GM08714 (cell line): ENCODE results near the gene CAVIN3.
"Not testable (repeated sequence)": the region's sequence is repeated elsewhere in the genome, so short reads cannot be mapped to it uniquely, and the experiment has no call there.

Experiments
- H3K4me3 ChIP-seq: fragments of 200-500 bp; sonication (Bioruptor generic); 2 replicates; pipeline ENCODE4 v1.5.1; 2014; ENCODE audit warnings: mild to moderate bottlenecking, low read length, inconsistent platforms
- ZNF274 ChIP-seq: IDR thresholded peaks from 2 replicates; pipeline ENCODE4 v1.6.1; 2012; ENCODE audit warnings: mild to moderate bottlenecking, low read depth, low read length

Gene CAVIN3

DNA sequence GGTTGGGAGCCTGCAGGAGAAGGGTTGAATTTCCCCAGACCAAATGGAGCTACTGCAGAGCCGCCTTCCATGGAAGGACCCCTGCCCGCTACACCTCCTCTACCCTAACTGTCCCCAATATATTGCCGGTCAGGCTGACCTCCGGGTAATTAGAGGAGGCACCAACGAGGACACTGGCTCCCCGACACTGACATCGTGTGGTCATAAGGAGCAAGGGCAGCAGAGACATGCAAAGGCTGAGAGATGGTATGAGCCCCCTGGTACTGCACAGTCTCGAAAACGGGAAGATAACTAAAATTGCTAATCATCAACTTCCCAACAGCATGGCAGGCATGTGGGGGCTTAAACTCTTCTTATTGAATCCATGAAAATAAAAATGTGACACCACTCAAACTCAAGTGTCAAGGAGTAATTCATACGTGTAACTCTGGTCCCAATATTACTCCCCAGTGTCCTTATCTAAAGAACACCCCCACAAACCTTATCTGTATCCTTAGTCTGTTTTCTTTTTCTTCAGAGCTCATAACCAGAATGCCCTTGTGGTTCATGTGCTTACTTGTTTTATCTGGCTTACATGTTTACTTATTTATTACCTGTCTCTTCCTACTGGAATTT, 4.4 kb downstream of the CAVIN3 start:
- no peak overlapping the region for H3K4me3 ChIP-seq
- no peak for TF ChIP-seq ZNF274

DNA sequence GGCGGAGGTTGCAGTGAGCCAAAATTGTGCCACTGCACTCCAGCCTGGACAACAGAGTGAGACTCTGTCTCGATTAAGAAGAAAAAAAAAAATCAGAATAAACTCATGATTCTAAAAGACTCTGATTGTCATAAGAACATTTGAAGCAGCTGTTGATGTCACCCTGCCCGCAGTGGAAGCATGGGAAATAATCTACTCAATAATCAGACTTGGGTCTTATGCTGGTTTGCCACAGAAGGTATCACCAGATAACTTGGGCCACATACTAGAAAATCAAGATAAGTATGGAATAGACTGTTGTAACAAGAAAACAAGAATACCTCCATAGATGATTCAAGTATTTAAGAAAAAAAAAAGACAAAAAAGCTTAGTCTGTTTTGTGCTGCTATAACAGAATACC, 8.2 kb downstream of the CAVIN3 start:
- TF ChIP-seq ZNF274 = no peak
- no peak overlapping the region for H3K4me3 ChIP-seq

DNA sequence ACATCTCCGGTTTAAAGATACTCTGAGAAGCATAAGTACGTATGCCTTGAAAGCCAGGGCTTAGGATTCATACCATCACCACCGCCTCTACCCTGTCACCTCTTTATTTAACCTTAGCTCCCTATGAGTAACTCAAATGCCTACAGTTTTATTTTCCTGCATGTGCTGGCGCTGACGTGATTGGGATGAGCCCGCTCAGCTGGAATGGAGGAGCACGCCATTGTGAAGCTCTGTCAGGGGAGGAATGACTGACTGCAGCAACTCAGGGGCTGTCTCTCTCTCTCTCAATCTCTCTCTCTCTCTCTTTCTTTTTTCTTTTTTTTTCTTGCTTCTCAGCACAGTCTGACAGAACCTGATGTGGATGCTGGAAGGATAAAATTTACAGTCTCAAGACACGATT, 12.4 kb downstream of the CAVIN3 start:
- no peak overlapping the region for H3K4me3 ChIP-seq
- no peak for TF ChIP-seq ZNF274

DNA sequence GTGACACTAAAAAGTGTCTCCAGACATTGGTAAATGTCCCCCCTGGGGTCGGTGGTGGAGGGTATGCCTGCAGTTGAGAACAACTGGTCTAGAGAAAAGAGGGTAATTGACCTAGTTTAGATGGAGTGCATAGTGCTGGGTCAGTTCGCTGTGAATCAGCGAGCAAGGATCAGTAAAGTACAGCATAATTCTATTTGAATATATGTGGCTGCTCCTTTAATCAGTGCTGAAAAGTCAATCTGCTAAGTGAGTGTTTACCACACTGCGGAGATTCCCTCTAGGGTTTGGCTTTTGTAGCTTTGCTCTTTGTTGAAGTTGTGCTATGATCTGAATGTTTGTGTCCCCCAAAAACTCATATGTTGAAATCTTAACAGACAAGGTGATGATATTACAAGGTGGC, 15.0 kb downstream of the CAVIN3 start:
- no peak for TF ChIP-seq ZNF274
- H3K4me3 ChIP-seq = no peak overlapping the region

DNA sequence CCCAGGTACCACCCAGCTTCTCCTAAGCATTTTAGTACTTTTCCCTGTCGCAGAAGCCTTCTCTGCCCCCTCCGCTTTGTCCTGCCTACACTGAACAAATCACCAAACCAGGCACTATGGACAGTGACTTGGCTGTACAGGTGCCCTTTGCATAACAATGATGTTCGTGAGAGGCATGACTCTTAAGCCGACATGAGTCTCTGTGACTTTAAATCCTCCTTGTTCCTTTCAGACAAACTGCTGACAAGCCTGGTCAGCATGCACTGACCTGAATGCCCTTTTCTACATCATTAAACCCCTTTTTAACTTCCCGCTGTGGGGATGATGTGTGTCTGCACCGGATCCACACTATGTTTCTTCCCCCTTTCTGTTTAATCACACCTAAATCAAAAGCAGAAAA, 16.6 kb downstream of the CAVIN3 start:
- TF ChIP-seq ZNF274 = no peak

DNA sequence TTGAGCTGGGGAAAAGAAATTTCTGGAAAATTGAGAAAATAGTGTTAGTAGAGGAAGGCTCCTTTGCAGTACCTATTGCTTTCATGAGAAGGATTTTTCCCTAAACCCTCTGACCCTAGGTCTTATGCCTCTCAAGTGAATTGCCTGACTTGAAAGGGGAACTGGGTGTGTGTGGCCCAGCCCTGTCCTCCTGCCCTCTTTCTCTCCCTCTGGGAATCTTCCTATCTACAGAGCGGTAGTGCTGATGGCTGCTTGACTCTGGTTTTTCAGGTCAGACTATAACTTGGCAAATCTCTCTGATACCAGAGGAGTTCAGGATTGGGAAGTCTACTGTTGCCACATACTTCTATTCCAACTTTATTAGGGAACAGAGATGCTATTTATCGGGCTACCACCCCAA, 19.2 kb downstream of the CAVIN3 start:
- TF ChIP-seq ZNF274 = no peak

More for the DNA sequence above, 16.6 kb downstream of the CAVIN3 start:
- no peak overlapping the region for H3K4me3 ChIP-seq

DNA sequence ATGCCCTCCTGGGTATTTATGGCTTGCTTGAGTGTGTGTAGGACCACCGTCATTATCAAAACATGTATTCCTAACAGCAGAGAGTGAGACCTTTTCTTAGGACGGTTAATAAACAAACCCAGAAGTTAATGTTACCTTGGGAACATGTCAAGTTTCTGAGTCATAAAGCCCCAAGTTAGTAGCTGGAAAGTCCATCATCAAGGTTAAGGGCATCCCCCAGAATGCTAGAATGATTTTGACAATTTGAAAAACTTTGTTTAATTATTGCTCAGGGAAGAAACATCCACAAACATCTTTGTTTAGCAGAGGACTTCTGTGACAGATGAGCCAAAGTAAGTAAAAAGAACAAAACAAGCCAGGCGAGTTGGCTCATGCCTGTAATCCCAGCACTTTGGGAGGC, 20.0 kb downstream of the CAVIN3 start:
- H3K4me3 ChIP-seq = no peak overlapping the region
- no peak for TF ChIP-seq ZNF274

More for the DNA sequence above, 19.2 kb downstream of the CAVIN3 start:
- no peak overlapping the region for H3K4me3 ChIP-seq

DNA sequence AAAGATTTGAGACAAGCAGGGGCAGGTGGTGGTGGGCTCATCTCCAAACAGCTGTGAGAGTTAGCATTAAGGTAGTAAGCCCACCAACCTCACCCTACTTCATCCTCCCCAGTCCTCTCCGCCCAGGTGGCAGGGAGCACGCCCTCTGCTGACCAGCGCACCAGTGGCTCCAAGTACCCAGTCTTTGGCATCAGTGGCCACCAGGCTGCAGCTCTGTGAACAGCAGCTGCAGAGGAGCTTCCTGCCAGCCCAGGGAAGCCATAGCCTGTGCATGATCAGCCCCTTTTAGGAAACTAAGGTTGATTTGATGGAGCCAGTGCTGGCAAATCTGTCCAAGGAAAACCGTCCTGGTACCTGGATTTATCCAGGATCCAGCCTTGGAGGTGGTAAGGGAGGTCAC, 21.7 kb downstream of the CAVIN3 start:
- no peak overlapping the region for H3K4me3 ChIP-seq
- TF ChIP-seq ZNF274 = no peak

DNA sequence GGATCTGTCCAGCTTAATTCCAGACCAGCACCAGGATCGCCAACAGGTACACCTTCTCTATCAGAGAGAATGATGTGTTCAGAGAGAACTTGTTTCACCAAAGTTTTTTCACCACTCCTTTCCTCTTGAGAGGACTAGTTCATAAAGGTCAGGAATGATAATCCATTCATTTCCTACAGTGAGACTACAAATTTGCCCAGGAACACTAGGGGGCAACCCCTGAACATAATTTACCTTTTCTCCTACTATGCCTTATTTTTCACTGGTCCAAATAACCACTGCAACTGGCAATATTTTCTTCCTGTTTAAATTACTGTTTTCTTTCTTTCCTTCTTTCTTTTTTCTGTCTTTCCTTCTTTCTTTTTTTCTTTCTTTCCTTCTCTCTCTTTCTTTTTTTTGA, 22.5 kb downstream of the CAVIN3 start:
- TF ChIP-seq ZNF274 = no peak
- no peak overlapping the region for H3K4me3 ChIP-seq

DNA sequence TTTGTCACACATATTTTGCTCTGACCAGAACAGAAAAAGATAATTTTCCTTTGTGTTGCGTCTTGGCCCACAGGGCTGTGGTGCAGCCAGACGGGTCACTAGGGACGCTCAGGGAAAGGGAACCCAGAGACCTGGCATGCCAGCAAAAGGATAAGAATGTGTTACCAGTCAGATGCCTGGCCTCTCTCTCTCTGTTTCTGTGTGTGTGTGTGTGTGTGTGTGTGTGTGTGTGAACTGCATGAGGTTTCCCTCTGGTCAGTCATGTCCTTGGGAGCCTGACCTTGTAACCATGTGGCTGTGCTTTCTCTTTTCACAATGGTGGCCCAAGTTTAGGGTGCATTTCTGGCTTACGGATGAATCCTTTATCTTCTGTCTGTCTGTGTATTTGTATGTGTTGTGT, 35.3 kb downstream of the CAVIN3 start:
- H3K4me3 ChIP-seq = no peak overlapping the region
- no peak for TF ChIP-seq ZNF274

DNA sequence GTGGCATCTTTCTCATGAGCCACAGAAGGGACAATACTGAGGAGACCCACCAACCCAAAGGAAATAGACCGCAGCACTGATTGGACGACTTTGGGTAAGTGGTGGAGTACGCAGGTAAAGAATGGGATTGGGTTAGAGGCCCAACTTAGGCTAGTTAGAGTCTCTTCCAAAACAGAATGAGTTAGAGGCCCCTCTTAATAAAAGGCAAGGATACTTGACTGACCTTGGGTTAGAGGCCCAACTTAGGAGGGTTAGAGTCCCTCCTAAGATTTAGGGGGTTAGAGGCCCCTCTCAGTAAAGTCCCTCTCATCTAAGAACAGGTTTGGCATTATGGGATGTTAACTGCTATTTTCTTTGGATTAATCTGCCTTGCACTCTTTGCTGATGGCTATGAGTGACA, 36.1 kb downstream of the CAVIN3 start:
- no peak overlapping the region for H3K4me3 ChIP-seq
- TF ChIP-seq ZNF274 = no peak

DNA sequence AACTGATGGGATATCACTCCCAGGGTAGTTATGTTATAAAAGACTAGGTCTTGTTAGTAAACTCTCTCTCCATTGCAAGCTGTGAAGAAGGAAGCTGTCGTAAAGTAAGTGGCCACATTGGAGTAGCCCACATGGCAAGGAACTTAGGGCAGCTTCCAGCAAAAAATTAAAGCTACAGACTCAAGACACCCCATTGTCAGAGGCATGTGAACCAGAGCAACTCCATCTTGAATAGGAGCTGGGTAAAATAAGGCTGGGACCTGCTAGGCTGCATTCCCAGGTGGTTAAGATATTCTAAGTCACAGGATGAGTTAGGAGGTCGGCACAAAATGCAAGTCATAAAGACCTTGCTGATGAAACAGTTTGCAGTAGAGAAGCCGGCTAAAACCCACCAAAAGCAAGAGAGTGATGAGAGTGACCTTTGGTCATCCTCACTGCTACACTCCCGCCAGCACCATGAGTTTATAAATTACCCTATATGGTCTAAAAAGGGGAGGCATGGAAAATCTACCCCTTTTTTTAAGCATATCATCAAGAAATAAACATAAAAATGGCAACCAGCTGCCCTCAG, 36.8 kb downstream of the CAVIN3 start:
- H3K4me3 ChIP-seq = no peak overlapping the region
- no peak for TF ChIP-seq ZNF274

DNA sequence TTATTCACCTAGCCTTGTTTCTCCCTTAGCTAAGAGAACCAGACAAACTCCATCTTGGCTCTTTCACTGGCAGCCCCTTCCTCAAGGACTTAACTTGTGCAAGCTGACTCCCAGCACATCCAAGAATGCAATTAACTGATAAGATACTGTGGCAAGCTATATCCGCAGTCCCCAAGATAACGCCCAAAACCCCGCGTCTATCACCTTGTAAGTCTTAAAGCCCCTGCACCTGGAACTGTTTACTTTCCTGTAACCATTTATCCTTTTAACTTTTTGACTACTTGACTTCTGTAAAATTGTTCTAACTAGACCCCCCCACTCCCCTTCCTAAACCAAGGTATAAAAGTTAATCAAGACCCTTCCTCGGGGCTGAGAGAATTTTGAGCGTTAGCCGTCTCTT, 39.5 kb downstream of the CAVIN3 start:
- not testable (repeated sequence) for H3K4me3 ChIP-seq

DNA sequence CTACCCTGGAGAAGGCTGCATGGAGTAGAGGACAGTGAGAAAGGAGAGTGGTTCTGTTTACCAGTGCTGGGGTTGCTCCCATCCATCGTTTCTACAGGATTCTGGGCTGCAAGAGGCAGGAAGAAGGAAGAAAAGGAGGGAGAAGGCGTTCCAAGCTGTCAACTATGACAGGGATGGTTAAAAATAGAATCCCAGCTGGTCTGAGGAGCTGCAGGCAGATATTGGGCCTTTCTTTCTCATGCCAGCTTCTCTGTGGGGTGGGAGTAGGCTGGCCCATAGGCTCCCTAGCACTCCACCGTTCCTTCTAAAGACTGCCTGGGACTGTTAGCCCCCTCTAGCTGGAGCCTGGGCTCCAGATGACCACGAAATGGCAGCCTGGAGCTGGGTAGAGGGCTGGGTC, 47.1 kb downstream of the CAVIN3 start:
- no peak overlapping the region for H3K4me3 ChIP-seq
- no peak for TF ChIP-seq ZNF274

DNA sequence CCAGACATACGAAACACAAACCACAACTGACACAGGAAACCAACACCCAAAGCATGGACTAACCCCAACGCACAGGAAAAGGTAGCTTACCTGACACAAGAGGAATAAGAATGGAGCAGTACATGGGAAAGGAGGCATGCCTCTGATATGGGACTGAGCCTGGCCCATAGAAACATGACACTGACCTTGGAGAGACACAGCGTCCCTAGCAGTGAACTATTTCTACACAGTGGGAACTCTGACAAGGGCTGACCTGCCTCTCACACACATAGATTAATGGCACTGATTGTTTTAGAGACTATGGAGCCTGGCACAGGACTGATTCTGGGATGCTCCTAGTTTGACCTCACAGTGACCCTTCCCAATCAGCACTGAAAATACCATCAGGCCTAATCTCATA, 48.7 kb downstream of the CAVIN3 start:
- no peak for TF ChIP-seq ZNF274
- no peak overlapping the region for H3K4me3 ChIP-seq
